ENCODE results near the gene VMAC. TPM values are rescaled to one million over a fixed set of nuclear protein-coding genes. Genes with fewer than 3 reads are reported as not detected.

The VMAC gene
- polyA plus RNA-seq, 2 of the 4 experiments (the other 2 are of a cell fraction): 1.1 to 1.6 TPM

DNA sequence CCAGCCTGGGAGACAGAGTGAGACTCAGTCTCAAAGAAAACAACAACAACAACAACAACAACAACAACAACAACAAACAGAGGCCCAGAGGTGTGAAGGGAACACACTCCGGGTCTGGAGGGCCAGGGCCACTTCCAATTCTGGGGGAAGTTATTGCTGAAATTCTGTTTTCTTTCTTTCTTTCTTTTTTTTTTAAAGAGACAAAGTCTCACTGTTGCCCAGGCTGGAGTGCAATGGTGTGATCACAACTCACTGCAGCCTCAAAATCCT is 5.9 kb downstream of the VMAC start (continued):
- no peak for TF ChIP-seq HMGXB4 (CRISPR knock-in tag; IDR thresholded peaks at IDR 0.05; ENCODE audit: borderline replicate concordance)
- TF ChIP-seq HOXB5 (CRISPR knock-in tag; IDR thresholded peaks at IDR 0.05): no peak
- no peak for TF ChIP-seq RCOR1 (IDR thresholded peaks at IDR 0.05; ENCODE audit: low read depth, low read length)

DNA sequence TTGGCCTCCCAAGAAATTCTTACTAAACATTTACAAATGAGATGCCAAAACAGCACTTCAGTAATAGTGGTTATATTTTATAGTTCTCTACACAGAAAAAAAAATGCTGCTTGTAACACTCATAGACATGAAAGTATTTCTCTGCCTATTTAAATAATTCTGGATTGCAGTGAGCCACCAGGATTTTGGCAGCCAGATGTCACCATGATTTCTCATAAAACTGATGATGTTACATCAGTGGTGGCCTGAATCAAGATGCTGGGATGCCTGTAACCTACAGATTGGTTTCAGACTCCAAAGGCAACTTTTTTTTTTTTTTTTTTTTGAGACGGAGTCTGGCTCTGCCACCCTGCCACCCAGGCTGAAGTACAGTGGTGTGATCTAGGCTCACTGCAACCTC is 6.7 kb downstream of the VMAC start:
- CTCF ChIA-PET: no interaction called here
- DNase-seq (ENCODE audit: low read depth in 1 of 2, low spot score in 1 of 2): no peak
- no peak overlapping the region for H3K4me3 ChIP-seq
- POLR2A ChIA-PET: no interaction called here
- no peaks in the 10 kb centered on the region for H3K9me3 ChIP-seq
- WGBS (ENCODE audit: missing lambda C conversion rate): 77% methylated on average over 1 of the region's 1 CpG
- no peak overlapping the region for H3K27ac ChIP-seq
- TF ChIP-seq RNF2 (IDR thresholded peaks at IDR 0.05; ENCODE audit: borderline replicate concordance, low read depth) (no peak), GATA3 (IDR thresholded peaks at IDR 0.05; ENCODE audit: borderline replicate concordance) (no peak), NR3C1 (IDR thresholded peaks at IDR 0.05) (no peak), ZSCAN20 (CRISPR knock-in tag; IDR thresholded peaks at IDR 0.05) (no peak), HDAC2 (IDR thresholded peaks at IDR 0.05) (no peak), ZNF302 (CRISPR knock-in tag; IDR thresholded peaks at IDR 0.05) (no peak), HEYL (CRISPR knock-in tag; IDR thresholded peaks at IDR 0.05) (no peak), ELK1 (IDR thresholded peaks at IDR 0.05; ENCODE audit: low read depth, low read length) (no peak), SREBF2 (IDR thresholded peaks at IDR 0.05) (no peak), KDM1A (IDR thresholded peaks at IDR 0.05; ENCODE audit: low read depth) (no peak), SMC3 (IDR thresholded peaks at IDR 0.05) (no peak), RFX5 (IDR thresholded peaks at IDR 0.05) (no peak), BHLHE40 (IDR thresholded peaks at IDR 0.05; ENCODE audit: low read depth, low read length) (no peak), POLR2AphosphoS2 (conservative IDR thresholded peaks at IDR 0.05; ENCODE audit: low read length) (no peak), NFE2L2 (conservative IDR thresholded peaks at IDR 0.05; ENCODE audit: low read length) (no peak), NPAS2 (CRISPR knock-in tag; IDR thresholded peaks at IDR 0.05; ENCODE audit: borderline replicate concordance) (no peak)
- TF ChIP-seq, protein P1, sequence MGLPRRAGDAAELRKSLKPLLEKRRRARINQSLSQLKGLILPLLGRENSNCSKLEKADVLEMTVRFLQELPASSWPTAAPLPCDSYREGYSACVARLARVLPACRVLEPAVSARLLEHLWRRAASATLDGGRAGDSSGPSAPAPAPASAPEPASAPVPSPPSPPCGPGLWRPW (IDR thresholded peaks at IDR 0.05): no peak
- H3K4me1 ChIP-seq: peaks cover 15% of the 10 kb centered on the region
- no peak overlapping the region for H3K4me2 ChIP-seq
- no peak for ATAC-seq
- FAIRE-seq: no peak

GRCh38 chr19:5913739-5914357 is 9.2 kb downstream of the VMAC start, which contains the start of gene CAPS:
CAPS (plus strand) TSS chr19:5914254; CDS start chr19:5914407, 153 bp downstream.
- ChIA-PET POLR2A (no interaction called here), CTCF (interaction anchor here (1.2 kb wide), 1 partner anchor 110 kb away, joined by 4 read pairs; the partner anchor contains the start of gene NRTN)
- H3K4me3 ChIP-seq: no peak within 1 kb of the TSS
- 65% methylated on average over 5 of the region's 10 CpGs for WGBS (ENCODE audit: missing lambda C conversion rate)
- ATAC-seq (peak; percentile 51 to 73), FAIRE-seq (no peak), DNase-seq (ENCODE audit: low read depth in 1 of 2, low spot score in 1 of 2) (peak; percentile 26 to 50)
- peaks cover 15% of the 10 kb centered on the region for H3K4me1 ChIP-seq
- peak within 1 kb of the TSS; percentile 58 for H3K4me2 ChIP-seq
- H3K9me3 ChIP-seq: no peaks in the 10 kb centered on the region
- peak within 1 kb of the TSS; percentile 59 to 76 for H3K27ac ChIP-seq
- TF ChIP-seq RFX5 (IDR thresholded peaks at IDR 0.05): no peak
- TF ChIP-seq KDM5A (IDR thresholded peaks at IDR 0.05): no peak
- TF ChIP-seq EHF (CRISPR knock-in tag; IDR thresholded peaks at IDR 0.05): no peak
- no peak for TF ChIP-seq ZSCAN20 (CRISPR knock-in tag; IDR thresholded peaks at IDR 0.05)
- TF ChIP-seq MAX (IDR thresholded peaks at IDR 0.05): no peak
- TF ChIP-seq SREBF2 (IDR thresholded peaks at IDR 0.05): no peak
- no peak for TF ChIP-seq HOXB5 (CRISPR knock-in tag; IDR thresholded peaks at IDR 0.05)
- TF ChIP-seq PBX3 (IDR thresholded peaks at IDR 0.05): no peak
- TF ChIP-seq RAD21 (conservative IDR thresholded peaks at IDR 0.05 in 1 of 2, IDR thresholded peaks at IDR 0.05 in 1 of 2): no peak
- TF ChIP-seq EP300 (IDR thresholded peaks at IDR 0.05): no peak
- TF ChIP-seq, protein P2, sequence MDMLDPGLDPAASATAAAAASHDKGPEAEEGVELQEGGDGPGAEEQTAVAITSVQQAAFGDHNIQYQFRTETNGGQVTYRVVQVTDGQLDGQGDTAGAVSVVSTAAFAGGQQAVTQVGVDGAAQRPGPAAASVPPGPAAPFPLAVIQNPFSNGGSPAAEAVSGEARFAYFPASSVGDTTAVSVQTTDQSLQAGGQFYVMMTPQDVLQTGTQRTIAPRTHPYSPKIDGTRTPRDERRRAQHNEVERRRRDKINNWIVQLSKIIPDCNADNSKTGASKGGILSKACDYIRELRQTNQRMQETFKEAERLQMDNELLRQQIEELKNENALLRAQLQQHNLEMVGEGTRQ (IDR thresholded peaks at IDR 0.05): no peak
- TF ChIP-seq, protein P3, sequence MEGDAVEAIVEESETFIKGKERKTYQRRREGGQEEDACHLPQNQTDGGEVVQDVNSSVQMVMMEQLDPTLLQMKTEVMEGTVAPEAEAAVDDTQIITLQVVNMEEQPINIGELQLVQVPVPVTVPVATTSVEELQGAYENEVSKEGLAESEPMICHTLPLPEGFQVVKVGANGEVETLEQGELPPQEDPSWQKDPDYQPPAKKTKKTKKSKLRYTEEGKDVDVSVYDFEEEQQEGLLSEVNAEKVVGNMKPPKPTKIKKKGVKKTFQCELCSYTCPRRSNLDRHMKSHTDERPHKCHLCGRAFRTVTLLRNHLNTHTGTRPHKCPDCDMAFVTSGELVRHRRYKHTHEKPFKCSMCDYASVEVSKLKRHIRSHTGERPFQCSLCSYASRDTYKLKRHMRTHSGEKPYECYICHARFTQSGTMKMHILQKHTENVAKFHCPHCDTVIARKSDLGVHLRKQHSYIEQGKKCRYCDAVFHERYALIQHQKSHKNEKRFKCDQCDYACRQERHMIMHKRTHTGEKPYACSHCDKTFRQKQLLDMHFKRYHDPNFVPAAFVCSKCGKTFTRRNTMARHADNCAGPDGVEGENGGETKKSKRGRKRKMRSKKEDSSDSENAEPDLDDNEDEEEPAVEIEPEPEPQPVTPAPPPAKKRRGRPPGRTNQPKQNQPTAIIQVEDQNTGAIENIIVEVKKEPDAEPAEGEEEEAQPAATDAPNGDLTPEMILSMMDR (IDR thresholded peaks at IDR 0.05): no peak
- no peak for TF ChIP-seq POLR2A (IDR thresholded peaks at IDR 0.05; ENCODE audit: low read length)
- TF ChIP-seq ZFP36 (IDR thresholded peaks at IDR 0.05; ENCODE audit: borderline replicate concordance, partially characterized antibody): no peak
